Activated CD8-positive, alpha-beta T cell treated with anti-CD3 and anti-CD28 coated beads, Interleukin-2, amount 10 ng/mL, durations not matched to agents 7 days and 5 days (primary cell): Measurements from ENCODE around the gene CNOT10. TPM values are rescaled to one million over a fixed set of nuclear protein-coding genes. Genes with fewer than 3 reads are reported as not detected.

ENCODE experiments used
- ATAC-seq: fragments of 150-1000 bp; cut with Tn5 transposase; one replicate; pipeline ENCODE4 v1.10.0; 2021; ENCODE audit warnings: moderate library complexity
- CTCF ChIA-PET: fragments of 350-600 bp; sonication (Branson Sonifier 250); formaldehyde crosslinking; loops from one replicate; lab custom pipeline; 2021; ENCODE audit warnings: antibody characterized with exemption; lab: Charles Lee
- POLR2A ChIA-PET: fragments of 350-600 bp; sonication (Branson Sonifier 250); formaldehyde crosslinking; loops from one replicate; lab custom pipeline; 2021; ENCODE audit warnings: antibody characterized with exemption; lab: Charles Lee
- DNase-seq: peaks from one replicate; pipeline ENCODE4 v3.0.0-alpha.2; 2020
- H3K27ac Mint-ChIP-seq: one replicate; pipeline ENCODE4 v1.8.0; 2021; ENCODE audit warnings: mild to moderate bottlenecking, mixed read lengths
- H3K27me3 Mint-ChIP-seq: one replicate; pipeline ENCODE4 v1.8.0; 2021; ENCODE audit warnings: low read depth, mixed read lengths
- H3K36me3 Mint-ChIP-seq: one replicate; pipeline ENCODE4 v1.8.0; 2021; ENCODE audit warnings: low read depth, mixed read lengths
- H3K4me1 Mint-ChIP-seq: one replicate; pipeline ENCODE4 v1.8.0; 2021; ENCODE audit warnings: low read depth, mixed read lengths
- H3K4me3 Mint-ChIP-seq: one replicate; pipeline ENCODE4 v1.8.0; 2021; ENCODE audit warnings: mild to moderate bottlenecking, mixed read lengths
- H3K9me3 Mint-ChIP-seq: one replicate; pipeline ENCODE4 v1.8.0; 2022; ENCODE audit warnings: mixed read lengths; ENCODE audit not compliant: insufficient read depth
- total RNA-seq, 2 experiments: library from RNA; stranded (reverse); gene quantifications; one replicate each; pipeline ENCODE4 v1.2.3, GENCODE V29; 2021

Gene CNOT10
- total RNA-seq, 2 experiments from 2014 or later = 70.1 to 74.5 TPM

DNA sequence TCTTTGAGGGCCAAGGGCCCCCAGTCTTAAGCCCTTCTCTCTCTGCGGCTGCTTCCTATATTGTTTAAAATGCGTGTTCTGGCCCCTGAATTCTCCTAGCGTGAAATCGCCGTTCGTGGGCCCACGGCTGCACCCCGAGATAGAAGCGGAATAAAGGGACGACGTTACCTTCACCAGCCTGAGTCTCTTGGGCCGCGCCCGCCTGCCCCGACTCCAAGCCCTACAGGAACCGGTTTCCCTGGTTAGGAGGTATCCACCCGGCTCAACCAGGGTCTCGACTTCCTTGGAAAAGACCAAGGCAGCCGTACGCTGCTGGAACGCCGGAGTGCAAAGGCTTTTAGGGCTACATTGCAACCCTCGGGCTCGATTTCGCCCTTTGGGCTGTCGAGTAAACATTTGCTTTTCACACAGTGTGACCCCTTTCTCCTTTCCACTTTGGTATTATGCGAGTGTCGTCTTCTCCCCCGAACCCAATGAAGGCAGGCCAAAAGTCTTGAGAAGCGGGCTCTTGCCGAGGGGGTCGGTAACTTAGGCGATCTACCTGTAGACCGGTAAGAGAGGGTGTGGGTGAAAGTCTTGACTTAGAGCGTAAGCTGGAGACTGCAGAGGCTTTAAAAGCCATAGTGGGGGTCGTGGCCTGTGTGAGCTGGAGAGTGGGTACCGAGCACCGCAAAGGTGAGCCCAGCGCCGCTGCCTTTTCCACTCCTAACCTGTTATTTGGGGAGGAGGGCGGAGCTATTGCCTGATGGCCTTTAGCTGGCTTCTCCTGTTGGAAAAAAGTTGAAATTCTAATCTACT is 134.8 kb downstream of the CNOT10 start:
- H3K4me3 Mint-ChIP-seq = no peak overlapping the region
- H3K36me3 Mint-ChIP-seq = peaks cover 2% of the 10 kb centered on the region
- H3K27me3 Mint-ChIP-seq = peaks cover 58% of the 10 kb centered on the region
- DNase-seq (no peak), ATAC-seq (no peak)
- H3K4me1 Mint-ChIP-seq = peaks cover 22% of the 10 kb centered on the region
- ChIA-PET CTCF (interaction anchor here (1.4 kb wide), 1 partner anchor 114 kb away, joined by 3 read pairs; no protein-coding TSS in a partner anchor), POLR2A (no interaction called here)
- no peaks in the 10 kb centered on the region for H3K9me3 Mint-ChIP-seq
- no peak overlapping the region for H3K27ac Mint-ChIP-seq

DNA sequence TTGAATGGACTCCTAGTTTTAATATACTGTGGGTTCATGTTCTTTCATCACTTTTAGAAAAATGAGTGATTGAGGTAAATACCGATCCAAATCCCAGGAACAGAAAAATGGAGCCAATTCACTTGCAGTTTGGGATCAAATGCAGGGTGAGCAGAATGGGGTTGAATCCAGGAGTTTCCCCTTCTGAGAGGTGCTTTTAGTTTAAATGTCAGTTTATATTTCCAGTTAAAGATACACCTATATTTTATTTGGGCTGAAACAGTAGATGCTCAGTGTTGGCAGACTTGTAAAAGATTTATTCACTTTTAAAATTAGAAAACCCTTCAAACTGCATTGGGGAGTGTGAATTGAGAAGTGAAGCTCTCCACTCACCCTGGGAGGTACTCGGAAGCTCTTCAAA is 135.4 kb downstream of the CNOT10 start:
- H3K27me3 Mint-ChIP-seq = peaks cover 53% of the 10 kb centered on the region

GRCh38 chr3:32820971-32821685 is 136.1 kb downstream of the CNOT10 start:
- H3K9me3 Mint-ChIP-seq = no peaks in the 10 kb centered on the region
- H3K4me1 Mint-ChIP-seq = peaks cover 17% of the 10 kb centered on the region
- no peak overlapping the region for H3K27ac Mint-ChIP-seq
- POLR2A ChIA-PET = no interaction called here
- no peak for DNase-seq
- peaks cover 2% of the 10 kb centered on the region for H3K36me3 Mint-ChIP-seq
- peaks cover 50% of the 10 kb centered on the region for H3K27me3 Mint-ChIP-seq
- CTCF ChIA-PET = interaction anchor here (1.4 kb wide), 1 partner anchor 113 kb away, joined by 3 read pairs; no protein-coding TSS in a partner anchor
- no peak for ATAC-seq
- no peak overlapping the region for H3K4me3 Mint-ChIP-seq

More for the DNA sequence above, 135.4 kb downstream of the CNOT10 start:
- Mint-ChIP-seq H3K4me3 (no peak overlapping the region), H3K36me3 (peaks cover 2% of the 10 kb centered on the region), H3K4me1 (peaks cover 21% of the 10 kb centered on the region), H3K27ac (no peak overlapping the region), H3K9me3 (no peaks in the 10 kb centered on the region)
- POLR2A ChIA-PET = no interaction called here
- ATAC-seq = no peak
- CTCF ChIA-PET = interaction anchor here (1.4 kb wide), 1 partner anchor 113 kb away, joined by 3 read pairs; no protein-coding TSS in a partner anchor
- DNase-seq = no peak

DNA sequence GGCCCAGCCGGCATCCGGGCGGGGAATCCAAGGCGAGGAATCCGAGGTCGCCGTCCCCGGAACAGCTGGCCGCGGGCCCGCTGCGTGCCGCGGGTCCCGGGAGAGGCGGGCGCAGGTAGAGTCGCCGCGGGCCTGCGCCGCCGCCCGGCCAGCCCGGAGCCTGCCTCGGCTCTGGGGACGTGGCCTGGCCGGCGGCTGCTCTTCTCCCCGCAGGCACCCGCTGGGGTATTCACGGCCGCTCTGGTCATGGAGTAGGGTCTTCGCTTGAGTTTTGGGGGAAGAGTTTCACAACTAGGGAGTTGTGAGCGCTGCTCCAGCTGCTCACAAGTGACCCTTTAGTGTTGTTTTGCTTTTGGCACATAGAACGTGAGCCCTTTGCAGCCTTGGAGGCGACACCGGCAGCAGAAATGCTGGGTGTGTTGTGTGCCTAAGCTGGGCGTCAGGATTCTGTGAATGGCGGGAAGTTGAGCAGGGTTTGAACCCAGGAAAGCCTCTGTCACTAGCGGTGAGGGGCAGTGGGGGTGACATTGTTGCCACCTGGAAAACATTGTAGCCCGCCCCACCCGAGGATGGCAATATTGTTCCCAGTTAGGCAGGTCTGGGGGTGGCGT is 136.8 kb downstream of the CNOT10 start:
- Mint-ChIP-seq H3K4me3 (no peak overlapping the region), H3K27me3 (peaks cover 48% of the 10 kb centered on the region), H3K36me3 (peaks cover 2% of the 10 kb centered on the region), H3K27ac (no peak overlapping the region), H3K9me3 (no peaks in the 10 kb centered on the region), H3K4me1 (peaks cover 13% of the 10 kb centered on the region)
- ChIA-PET CTCF (no interaction called here), POLR2A (interaction anchor here (0.6 kb wide), 1 partner anchor 237 kb away, joined by 3 read pairs; no protein-coding TSS in a partner anchor)
- ATAC-seq = no peak
- no peak for DNase-seq

- Mint-ChIP-seq H3K9me3 (no peaks in the 10 kb centered on the region), H3K36me3 (peaks cover 2% of the 10 kb centered on the region), H3K4me3 (no peak overlapping the region), H3K27ac (no peak overlapping the region), H3K27me3 (peaks cover 45% of the 10 kb centered on the region), H3K4me1 (peaks cover 6% of the 10 kb centered on the region)
- DNase-seq (no peak), ATAC-seq (no peak)
- ChIA-PET CTCF (no interaction called here), POLR2A (interaction anchor here (0.6 kb wide), 1 partner anchor 236 kb away, joined by 3 read pairs; no protein-coding TSS in a partner anchor)
These were observed 137.9 kb downstream of the CNOT10 start for GRCh38 chr3:32822609-32823498.

Other genes starting within 250 kb of the CNOT10 start
- 10 to 100 TPM; 49.1 to 51.5 TPM for gene CMTM6, start 182.3 kb upstream of the CNOT10 start, total RNA-seq
- 10 to 100 TPM; 32.0 to 33.4 TPM for gene DYNC1LI1, start 114.3 kb upstream of the CNOT10 start, total RNA-seq
- not detected for gene TRIM71, start 132.8 kb downstream of the CNOT10 start, total RNA-seq